A673 (cell line): Measurements from ENCODE around the gene RALGPS1.

ENCODE experiments used
- EZH2 ChIP-seq: fragments of 200-600 bp; sonication (generic); IDR thresholded peaks from 2 replicates; pipeline ENCODE4 v1.6.1; 2017; ENCODE audit warnings: borderline replicate concordance, low read depth, mild to moderate bottlenecking, mixed read lengths, antibody characterized with exemption, low read length; ENCODE audit not compliant: poor library complexity, severe bottlenecking
- TF ChIP-seq, protein P1 (sequence below): fragments of 300-800, 200-600 bp; sonication (generic); conservative IDR thresholded peaks from 2 replicates; pipeline ENCODE4 v1.5.1; 2017; ENCODE audit warnings: low read depth, mild to moderate bottlenecking, antibody characterized with exemption, low read length, moderate library complexity, mixed read lengths

DNA sequence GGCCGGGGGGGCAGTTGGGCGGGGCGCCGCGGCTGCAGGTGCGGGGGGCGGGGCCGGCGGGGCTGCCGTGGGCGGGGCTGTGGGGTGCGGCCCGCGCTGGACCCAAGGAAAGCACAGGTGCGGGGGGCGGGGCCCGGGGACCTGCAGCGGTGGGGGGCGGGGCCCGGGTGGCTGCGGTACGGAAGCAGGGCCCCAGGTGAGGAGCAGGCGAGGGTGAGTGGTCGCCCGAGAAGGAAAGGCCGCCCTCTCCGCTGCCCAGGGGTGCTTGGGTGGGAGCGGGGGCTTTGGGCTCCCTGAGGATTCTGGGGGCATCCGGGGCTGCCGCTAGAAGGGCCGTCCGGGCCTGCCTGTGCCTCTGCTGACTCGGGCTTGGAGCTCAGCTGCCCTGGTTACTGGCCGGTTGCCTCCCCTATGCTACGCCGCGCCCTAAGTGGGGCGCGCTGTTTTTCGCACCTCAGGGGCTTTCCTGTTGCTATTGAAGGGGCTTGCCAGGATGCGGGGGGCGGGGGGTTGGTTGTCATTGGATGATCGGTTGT is 767 bp downstream of the RALGPS1 start:
- TF ChIP-seq, protein P1, sequence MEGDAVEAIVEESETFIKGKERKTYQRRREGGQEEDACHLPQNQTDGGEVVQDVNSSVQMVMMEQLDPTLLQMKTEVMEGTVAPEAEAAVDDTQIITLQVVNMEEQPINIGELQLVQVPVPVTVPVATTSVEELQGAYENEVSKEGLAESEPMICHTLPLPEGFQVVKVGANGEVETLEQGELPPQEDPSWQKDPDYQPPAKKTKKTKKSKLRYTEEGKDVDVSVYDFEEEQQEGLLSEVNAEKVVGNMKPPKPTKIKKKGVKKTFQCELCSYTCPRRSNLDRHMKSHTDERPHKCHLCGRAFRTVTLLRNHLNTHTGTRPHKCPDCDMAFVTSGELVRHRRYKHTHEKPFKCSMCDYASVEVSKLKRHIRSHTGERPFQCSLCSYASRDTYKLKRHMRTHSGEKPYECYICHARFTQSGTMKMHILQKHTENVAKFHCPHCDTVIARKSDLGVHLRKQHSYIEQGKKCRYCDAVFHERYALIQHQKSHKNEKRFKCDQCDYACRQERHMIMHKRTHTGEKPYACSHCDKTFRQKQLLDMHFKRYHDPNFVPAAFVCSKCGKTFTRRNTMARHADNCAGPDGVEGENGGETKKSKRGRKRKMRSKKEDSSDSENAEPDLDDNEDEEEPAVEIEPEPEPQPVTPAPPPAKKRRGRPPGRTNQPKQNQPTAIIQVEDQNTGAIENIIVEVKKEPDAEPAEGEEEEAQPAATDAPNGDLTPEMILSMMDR: no peak
- no peak for TF ChIP-seq EZH2
